Neural cell (in vitro differentiated cells): Measurements from ENCODE around the gene ANXA9.

Experiments used
- CTCF ChIP-seq: fragments of 450-650 bp; IDR thresholded peaks from 2 replicates; pipeline ENCODE4 v1.5.1; 2014; ENCODE audit warnings: antibody characterized with exemption, mild to moderate bottlenecking, moderate library complexity; ENCODE audit not compliant: poor library complexity, severe bottlenecking
- EP300 ChIP-seq: fragments of 450-650 bp; conservative IDR thresholded peaks from 2 replicates; pipeline ENCODE4 v1.6.1; 2014; ENCODE audit warnings: antibody characterized with exemption, mild to moderate bottlenecking, moderate library complexity; ENCODE audit not compliant: poor library complexity, severe bottlenecking
- EZH2 ChIP-seq: fragments of 200-600, 300-800 bp; shearing (Covaris generic), sonication (generic); IDR thresholded peaks from 2 replicates; pipeline ENCODE4 v1.6.1; 2014; ENCODE audit warnings: antibody characterized with exemption, low read length, borderline replicate concordance, mild to moderate bottlenecking; ENCODE audit not compliant: insufficient read depth, poor library complexity, severe bottlenecking
- POLR2AphosphoS5 ChIP-seq: IDR thresholded peaks from 2 replicates; pipeline ENCODE4 v1.6.1; 2012
- RAD21 ChIP-seq: fragments of 450-650 bp; conservative IDR thresholded peaks from 2 replicates; pipeline ENCODE4 v1.6.1; 2014; ENCODE audit warnings: antibody characterized with exemption, mild to moderate bottlenecking, moderate library complexity
- REST ChIP-seq: IDR thresholded peaks from 2 replicates; pipeline ENCODE4 v1.6.1; 2012; ENCODE audit warnings: borderline replicate concordance
- SMC3 ChIP-seq: fragments of 450-650 bp; conservative IDR thresholded peaks from 2 replicates; pipeline ENCODE4 v1.6.1; 2014; ENCODE audit warnings: antibody characterized with exemption, mild to moderate bottlenecking, moderate library complexity; ENCODE audit not compliant: poor library complexity
- TAF1 ChIP-seq: IDR thresholded peaks from 2 replicates; pipeline ENCODE4 v1.6.1; 2012; ENCODE audit warnings: low read depth

GRCh38 chr1:150981177-150981804 is 801 bp upstream of the ANXA9 start:
- TF ChIP-seq EP300, result no peak
- TF ChIP-seq POLR2AphosphoS5, result no peak
- TF ChIP-seq CTCF, result no peak
- no peak for TF ChIP-seq SMC3
- no peak for TF ChIP-seq REST
- TF ChIP-seq EZH2, result no peak
- no peak for TF ChIP-seq TAF1
- TF ChIP-seq RAD21, result no peak
